ENCODE results near the gene RSAD1. TPM values are rescaled to one million over a fixed set of nuclear protein-coding genes. Genes with fewer than 3 reads are reported as not detected.

The RSAD1 gene
- polyA plus RNA-seq, 4 donors = 45.8 to 67.5 (median 54.4) TPM

GRCh38 chr17:50457621-50458020, 21.0 kb upstream of the RSAD1 start:
- no peak for DNase-seq (ENCODE audit: low read depth in 4 of 4, low spot score in 2 of 4)

GRCh38 chr17:50458270-50458669, 20.4 kb upstream of the RSAD1 start:
- DNase-seq (ENCODE audit: low read depth in 4 of 4, low spot score in 2 of 4) = no peak

- no peak for DNase-seq (ENCODE audit: low read depth in 4 of 4, low spot score in 2 of 4)
These were observed 19.7 kb upstream of the RSAD1 start for GRCh38 chr17:50458701-50459676.

- no peak for DNase-seq (ENCODE audit: low read depth in 4 of 4, low spot score in 2 of 4)
These were observed 18.9 kb upstream of the RSAD1 start for GRCh38 chr17:50459756-50460155.

GRCh38 chr17:50460831-50461526, 17.7 kb upstream of the RSAD1 start:
- DNase-seq (ENCODE audit: low read depth in 4 of 4, low spot score in 2 of 4) = no peak

- no peak for DNase-seq (ENCODE audit: low read depth in 4 of 4, low spot score in 2 of 4)
These were observed 17.0 kb upstream of the RSAD1 start for GRCh38 chr17:50461550-50462132.

GRCh38 chr17:50462446-50462845, 16.2 kb upstream of the RSAD1 start:
- no peak for DNase-seq (ENCODE audit: low read depth in 4 of 4, low spot score in 2 of 4)

GRCh38 chr17:50464121-50464520, 14.5 kb upstream of the RSAD1 start:
- no peak for DNase-seq (ENCODE audit: low read depth in 4 of 4, low spot score in 2 of 4)

GRCh38 chr17:50464736-50465135, 13.9 kb upstream of the RSAD1 start:
- DNase-seq (ENCODE audit: low read depth in 4 of 4, low spot score in 2 of 4) = no peak

GRCh38 chr17:50465171-50465570, 13.5 kb upstream of the RSAD1 start:
- no peak for DNase-seq (ENCODE audit: low read depth in 4 of 4, low spot score in 2 of 4)

GRCh38 chr17:50465635-50466034, 13.0 kb upstream of the RSAD1 start:
- no peak for DNase-seq (ENCODE audit: low read depth in 4 of 4, low spot score in 2 of 4)

- DNase-seq (ENCODE audit: low read depth in 4 of 4, low spot score in 2 of 4) = no peak
These were observed 12.1 kb upstream of the RSAD1 start for GRCh38 chr17:50466371-50467113.

- DNase-seq (ENCODE audit: low read depth in 4 of 4, low spot score in 2 of 4) = no peak
These were observed 11.4 kb upstream of the RSAD1 start for GRCh38 chr17:50467114-50467854.

- no peak for DNase-seq (ENCODE audit: low read depth in 4 of 4, low spot score in 2 of 4)
These were observed 10.8 kb upstream of the RSAD1 start for GRCh38 chr17:50467855-50468303.

GRCh38 chr17:50468304-50469207, 10.1 kb upstream of the RSAD1 start, which contains the start of gene CHAD:
Gene CHAD, minus strand, starts transcription at chr17:50468880. Its CDS starts 67 bp downstream, at chr17:50468813.
- DNase-seq (ENCODE audit: low read depth in 4 of 4, low spot score in 2 of 4) = no peak

GRCh38 chr17:50469208-50469605, 9.5 kb upstream of the RSAD1 start:
- DNase-seq (ENCODE audit: low read depth in 4 of 4, low spot score in 2 of 4) = no peak

- DNase-seq (ENCODE audit: low read depth in 4 of 4, low spot score in 2 of 4) = no peak
These were observed 8.9 kb upstream of the RSAD1 start for GRCh38 chr17:50469671-50470305.

- no peak for DNase-seq (ENCODE audit: low read depth in 4 of 4, low spot score in 2 of 4)
These were observed 8.2 kb upstream of the RSAD1 start for GRCh38 chr17:50470426-50470825.
